NCI-H2171 (cell line): ENCODE measurements around the gene PAH.

Experiments used
- DNase-seq: peaks from one replicate; lab custom pipeline; 2025; lab: John Stamatoyannopoulos, UW

Gene PAH

DNA sequence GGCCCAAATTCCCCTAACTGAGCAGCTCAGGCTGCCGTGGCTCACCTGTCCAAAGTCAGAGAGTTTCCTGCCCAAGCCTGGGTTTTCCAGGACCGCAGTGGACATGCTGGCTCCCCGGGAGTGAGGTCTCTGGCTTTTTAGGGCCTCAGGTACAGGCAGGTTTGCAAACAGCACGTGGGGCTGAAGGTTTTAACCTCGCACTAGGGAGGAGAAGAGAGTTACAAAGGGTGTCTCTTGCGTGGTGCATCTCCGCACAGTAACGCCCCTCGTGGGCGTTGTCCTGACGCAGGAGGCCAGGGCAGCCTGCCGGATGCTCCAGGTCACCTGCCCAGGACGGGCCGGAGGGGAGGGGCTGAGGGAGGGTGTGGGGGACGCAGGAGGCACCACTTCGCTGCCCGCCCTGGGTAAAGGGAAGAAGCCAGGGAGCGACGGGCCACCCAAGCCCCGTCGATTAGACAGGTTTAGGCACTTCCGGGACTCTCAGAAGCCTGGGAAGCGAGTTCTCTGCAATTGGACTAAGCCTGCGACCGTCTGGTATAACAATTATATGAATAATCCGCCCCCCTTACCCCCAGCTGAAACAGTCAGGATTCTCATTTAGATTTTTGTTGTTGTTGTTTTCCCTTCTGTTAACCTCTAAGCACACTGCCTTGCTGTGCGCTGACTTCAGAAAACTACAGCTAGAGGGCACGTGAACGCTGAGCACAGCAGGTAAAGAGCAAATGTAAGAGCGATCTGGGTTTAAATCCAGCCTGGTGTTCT lies at the start of gene PAH:
PAH (minus strand) TSS at position 219 of the 762 bp plus-strand sequence; CDS start at position 105, 114 bp downstream.
- DNase-seq = no peak

DNA sequence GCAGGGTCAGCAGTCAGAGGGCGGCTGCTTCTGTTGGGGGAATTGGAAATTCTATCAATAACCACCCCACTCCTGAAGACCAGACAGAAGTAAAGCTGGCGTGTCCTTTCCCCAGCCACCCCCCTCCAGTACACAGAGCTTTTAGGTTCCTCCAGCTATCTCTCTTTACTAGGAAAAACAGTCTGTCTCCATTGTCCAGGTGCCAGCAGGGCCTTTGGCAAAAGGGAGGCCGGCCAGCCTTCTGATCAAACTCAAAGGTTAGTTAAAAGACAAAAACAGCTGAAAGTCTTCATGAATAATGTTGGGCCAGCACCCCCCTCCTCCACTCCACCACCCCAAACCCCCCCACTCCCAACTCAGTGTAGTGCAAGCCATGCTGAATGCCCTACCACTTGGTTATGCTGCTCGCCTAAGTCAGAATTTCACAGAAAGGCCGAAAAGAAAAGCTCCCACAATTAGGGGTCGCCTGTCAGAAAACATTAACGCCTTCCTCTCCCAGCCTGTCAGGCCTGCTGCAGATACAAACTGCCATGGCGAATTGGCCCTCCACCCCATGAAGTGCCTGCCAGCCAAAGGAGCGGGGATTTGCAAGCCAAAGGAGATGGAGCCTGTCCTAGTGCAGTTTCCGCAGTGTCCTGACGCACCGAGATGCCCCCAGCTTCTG lies 49.3 kb upstream of the PAH start:
- no peak for DNase-seq

DNA sequence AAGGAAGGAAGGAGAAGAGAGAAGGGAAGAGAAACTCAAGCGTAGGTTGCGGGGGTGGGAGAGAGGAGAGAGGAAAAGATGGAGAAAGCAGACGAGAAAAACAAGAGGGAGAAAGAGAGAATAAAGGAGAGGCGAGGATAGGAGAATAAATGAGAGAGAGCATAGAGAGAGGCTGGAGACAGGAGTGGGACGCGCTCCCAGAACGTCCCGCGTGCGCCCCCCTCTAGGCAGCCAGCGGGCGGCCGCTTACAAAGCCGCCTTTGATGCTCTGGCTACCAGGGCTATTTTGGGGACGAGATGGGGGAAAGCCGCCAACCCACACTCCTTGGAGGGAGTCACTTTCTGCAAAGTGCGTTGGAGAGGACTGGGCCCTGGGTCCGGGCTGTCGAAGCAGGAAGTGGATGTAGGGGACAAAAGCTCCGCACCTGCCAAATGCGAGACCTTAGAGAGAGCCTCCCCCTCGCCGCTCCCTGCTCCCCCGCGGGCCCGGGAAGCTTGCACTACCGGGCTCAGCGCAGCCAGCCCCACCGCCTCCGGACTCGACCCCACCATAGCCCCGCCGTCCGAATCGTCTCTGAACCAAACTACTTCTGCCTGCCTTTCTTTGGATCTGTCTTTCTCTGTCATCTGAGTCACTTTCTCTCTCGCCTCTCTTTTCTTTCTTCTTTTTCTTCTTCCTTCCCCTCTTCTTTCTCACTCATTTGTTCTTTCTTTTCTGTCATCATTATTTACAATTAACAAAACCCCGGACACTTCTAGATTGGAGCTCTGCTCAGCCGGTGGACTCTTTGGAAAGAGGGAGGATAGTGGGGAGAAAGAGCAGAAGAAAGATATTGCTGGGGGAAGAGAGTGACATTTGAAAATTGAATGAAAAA lies 48.5 kb upstream of the PAH start:
- no peak for DNase-seq

DNA sequence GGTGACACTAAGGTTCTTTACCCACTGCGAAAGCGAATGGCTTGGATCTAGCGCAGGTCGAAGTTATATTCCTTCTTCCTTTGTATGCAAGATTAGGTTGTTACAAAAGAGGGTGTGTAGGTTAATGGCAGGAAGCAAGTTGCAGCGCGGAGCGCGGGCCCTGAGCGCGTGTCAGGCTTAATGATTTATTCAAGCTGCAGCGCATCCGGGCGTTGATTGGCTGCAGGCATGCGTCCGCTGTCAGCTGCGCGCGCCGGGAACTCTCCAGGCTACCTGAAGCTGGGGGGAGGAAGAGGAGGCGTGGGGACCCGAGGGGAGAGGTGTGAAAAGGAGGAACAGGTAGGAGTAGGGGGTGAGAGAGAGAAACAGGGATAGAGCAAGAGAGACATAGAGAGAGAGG lies 47.8 kb upstream of the PAH start:
- no peak for DNase-seq

DNA sequence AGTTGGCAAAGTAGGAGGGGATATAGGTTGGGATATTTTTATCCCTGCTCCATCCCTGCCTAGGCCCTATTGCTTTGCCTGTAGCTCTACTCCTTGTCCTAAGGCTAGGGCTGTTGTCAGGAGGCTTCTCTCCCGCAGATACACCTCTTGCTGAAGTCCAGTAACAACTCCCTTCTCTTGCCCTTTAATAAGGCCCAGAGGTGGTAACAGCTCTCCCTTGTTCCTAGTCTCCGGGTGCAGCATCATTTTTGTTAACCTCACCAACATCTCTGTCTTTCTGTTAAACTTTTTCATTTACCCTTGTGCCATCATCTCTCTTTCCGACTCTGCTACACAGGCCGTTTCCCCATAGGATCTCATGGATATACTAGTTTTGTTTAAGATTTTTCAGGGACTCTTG lies 46.8 kb upstream of the PAH start:
- DNase-seq = no peak

DNA sequence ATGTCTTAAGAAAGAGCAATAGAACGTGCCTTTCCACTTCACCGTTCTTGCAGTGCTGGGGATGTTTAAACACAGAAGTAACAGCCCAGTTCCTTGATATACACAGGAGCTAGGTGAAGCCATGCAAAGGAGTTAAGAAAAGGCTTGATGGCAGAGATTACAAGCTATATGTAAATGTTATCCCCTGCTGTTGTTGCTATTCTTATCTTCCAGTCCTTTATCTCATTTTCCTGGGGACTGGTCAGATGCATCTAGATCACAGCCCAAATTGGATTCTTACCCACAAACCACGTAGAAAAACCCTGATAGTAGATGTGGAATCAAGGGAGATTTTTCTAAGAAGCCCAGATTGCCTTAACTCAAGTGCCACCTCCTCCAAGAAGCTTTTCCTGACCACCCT lies 45.9 kb upstream of the PAH start:
- no peak for DNase-seq

DNA sequence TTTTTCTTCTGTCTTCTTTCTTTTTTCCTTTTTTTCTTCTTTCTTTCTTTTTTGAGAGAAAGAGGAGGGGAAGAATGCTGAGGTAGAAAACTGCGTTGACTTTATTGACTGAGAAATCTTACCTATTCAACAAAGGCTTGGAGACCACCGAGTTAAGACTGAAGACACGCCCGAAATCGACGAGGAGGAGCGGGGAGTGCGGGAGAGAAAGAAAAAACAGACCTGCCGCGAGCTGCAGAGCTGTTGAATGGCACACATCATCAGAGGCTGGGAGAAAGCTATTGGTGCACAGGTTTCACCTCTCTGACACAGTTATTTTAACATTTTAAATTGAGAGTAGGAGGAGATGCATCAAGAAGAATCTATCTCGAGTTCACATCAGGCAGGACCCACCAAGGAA lies 45.5 kb upstream of the PAH start:
- DNase-seq = no peak

DNA sequence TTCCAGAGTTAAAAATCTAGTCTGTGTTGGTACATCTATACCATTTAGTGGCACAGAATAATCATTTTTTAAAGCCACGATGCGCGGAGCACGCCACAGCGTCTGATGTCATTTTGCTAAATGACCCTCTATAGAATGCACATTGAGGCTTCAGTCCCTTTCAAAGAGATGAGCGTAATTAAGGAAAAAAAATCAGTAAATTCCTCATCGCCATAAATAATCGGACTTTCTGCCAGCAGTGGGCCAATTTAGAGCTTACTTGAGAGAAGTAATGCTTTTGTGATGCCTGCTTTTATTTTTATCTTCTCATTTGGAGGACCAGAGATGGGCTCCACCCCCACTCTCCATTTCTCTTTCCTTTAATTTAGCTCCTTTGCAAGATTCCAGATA lies 44.4 kb upstream of the PAH start:
- no peak for DNase-seq

DNA sequence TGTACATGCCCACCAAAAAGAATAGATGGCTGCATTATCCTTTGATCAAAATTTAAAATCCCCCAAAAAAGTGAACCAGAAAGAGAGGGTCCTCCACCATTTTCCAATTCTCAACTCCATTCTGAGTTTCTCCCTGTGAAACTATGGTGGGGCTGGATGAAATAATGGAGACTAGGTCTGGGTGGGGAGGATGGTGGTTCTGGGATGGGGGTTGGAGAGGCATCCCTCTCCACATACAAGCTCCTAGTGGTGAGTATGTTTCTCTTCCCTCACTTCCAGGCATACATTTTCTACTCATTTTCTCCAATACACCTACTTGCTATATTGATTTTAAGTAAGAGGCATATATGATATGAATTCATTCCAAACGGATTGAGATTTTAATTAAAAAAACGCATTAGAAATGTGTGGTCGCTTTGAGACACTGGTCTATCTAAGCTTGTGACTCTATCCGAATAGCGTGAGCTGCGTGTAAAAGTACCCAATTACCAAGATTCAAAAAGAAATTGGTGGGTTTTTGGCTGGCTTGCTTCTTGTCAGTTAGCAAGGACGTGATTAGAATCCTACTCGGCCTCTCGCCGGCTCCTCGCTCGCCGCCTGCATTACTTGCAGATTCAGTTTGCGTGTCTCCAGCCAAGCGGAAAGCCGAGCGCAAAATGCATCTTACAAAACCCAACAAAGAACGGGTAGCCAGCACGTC lies 43.9 kb upstream of the PAH start:
- peak; percentile 37 for DNase-seq

DNA sequence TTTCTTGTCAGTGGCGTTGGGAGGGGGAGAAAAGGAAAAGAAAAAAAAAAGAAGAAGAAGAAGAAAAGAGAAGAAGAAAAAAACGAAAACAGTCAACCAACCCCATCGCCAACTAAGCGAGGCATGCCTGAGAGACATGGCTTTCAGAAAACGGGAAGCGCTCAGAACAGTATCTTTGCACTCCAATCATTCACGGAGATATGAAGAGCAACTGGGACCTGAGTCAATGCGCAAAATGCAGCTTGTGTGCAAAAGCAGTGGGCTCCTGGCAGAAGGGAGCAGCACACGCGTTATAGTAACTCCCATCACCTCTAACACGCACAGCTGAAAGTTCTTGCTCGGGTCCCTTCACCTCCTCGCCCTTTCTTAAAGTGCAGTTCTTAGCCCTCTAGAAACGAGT lies 42.3 kb upstream of the PAH start:
- no peak for DNase-seq

DNA sequence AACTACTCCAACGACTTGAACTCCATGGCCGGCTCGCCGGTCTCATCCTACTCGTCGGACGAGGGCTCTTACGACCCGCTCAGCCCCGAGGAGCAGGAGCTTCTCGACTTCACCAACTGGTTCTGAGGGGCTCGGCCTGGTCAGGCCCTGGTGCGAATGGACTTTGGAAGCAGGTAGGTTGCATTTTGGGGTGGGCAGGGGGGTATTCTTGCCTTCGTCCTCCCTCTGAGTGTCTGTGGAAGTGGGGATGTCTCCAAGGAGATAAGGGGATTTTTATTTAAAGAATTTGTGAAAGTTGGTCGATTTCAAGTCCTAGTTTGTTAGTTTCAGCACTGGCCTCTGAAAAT lies 41.8 kb upstream of the PAH start:
- no peak for DNase-seq

DNA sequence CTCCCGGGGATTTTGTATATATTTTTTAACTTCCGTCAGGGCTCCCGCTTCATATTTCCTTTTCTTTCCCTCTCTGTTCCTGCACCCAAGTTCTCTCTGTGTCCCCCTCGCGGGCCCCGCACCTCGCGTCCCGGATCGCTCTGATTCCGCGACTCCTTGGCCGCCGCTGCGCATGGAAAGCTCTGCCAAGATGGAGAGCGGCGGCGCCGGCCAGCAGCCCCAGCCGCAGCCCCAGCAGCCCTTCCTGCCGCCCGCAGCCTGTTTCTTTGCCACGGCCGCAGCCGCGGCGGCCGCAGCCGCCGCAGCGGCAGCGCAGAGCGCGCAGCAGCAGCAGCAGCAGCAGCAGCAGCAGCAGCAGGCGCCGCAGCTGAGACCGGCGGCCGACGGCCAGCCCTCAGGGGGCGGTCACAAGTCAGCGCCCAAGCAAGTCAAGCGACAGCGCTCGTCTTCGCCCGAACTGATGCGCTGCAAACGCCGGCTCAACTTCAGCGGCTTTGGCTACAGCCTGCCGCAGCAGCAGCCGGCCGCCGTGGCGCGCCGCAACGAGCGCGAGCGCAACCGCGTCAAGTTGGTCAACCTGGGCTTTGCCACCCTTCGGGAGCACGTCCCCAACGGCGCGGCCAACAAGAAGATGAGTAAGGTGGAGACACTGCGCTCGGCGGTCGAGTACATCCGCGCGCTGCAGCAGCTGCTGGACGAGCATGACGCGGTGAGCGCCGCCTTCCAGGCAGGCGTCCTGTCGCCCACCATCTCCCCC lies 41.2 kb upstream of the PAH start:
- peak; percentile 55 for DNase-seq

DNA sequence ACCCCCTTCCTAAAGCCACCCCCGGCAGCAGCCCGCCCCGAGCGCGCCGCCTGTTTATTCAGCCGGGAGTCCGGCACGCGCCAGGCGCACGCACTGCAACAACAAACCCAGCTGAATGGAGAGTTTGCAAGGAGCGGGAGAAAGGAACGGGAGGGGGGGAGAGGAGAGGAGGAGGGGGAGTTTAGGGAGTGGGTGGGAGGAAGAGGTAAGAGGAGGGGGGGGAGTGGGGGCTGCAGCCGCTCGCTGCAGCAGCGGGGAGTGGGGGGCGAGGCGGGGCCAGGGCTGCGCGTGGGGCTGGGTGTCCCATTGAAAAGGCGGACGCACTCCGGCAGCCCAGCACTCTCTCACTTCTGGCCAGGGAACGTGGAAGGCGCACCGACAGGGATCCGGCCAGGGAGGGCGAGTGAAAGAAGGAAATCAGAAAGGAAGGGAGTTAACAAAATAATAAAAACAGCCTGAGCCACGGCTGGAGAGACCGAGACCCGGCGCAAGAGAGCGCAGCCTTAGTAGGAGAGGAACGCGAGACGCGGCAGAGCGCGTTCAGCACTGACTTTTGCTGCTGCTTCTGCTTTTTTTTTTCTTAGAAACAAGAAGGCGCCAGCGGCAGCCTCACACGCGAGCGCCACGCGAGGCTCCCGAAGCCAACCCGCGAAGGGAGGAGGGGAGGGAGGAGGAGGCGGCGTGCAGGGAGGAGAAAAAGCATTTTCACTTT lies 40.5 kb upstream of the PAH start, which contains the start of gene ASCL1:
ASCL1 (plus strand) TSS at position 336 of the 712 bp plus-strand sequence. CDS start 571 bp downstream, outside the sequence.
- DNase-seq = peak; percentile 50

DNA sequence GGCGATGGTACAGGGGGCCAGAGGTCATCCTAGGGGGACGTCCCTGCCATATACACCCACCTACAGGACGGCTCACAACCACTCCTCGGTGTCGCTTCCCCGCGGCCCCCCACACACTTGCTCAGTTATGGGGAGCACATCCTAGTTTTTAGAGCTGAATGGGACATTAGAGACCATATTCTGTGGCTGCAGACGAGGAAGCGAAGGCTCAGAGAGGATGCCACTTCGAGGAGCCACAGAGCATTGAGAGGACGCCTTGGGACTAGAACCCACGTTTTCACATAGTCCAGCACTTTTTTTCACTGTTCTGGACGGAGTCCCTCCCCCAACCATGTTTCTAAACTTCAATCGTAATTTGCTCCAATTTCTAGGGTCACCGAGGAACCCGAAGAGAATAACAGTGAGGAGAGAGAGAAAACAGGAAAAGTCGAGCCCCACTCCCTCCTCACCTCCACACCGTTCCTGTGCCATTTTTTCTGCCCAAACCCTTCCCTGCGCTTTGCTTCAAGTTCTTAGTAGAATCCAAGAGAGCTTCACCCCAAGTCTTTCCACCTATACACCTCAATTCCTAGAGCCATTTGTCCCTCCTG lies 39.8 kb upstream of the PAH start:
- DNase-seq = no peak

DNA sequence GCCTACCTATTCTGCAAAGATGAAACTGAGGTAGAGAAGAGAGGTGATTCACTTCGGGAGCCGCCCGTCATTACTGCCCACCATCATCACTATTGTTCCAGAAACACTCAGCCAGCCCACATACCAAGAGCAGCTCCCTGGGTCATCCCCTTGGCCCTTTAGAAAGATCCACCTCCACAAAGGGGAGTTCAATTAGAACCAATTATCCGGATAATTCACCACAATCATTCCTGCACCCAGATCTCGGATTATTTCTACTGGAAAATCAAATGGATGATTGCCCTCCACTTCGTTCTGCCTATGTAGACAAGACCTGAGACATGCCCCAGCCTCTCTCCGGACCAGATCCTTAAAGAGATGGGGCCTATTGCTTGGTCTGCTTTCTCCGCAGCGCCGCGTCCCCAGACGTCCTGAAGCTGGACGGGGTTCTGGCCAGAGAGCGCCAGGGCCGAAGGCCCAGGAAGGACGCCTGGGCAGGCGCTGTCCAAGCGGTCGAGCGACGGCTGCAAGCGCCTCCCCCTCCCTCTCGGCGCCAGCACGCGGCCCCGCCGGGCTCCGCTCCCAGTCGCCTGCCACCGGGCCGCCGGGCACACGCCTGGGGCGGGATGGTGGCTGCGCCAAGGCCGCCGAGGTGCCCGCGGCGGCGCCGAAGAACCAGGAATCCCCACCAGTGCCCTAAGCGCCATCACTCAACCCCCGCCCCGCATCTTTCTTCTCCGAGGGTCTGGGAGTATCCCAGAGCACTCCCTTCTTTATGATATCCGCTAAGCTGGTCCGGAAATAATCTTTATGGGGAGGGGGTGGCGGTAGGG lies 39.1 kb upstream of the PAH start:
- no peak for DNase-seq

DNA sequence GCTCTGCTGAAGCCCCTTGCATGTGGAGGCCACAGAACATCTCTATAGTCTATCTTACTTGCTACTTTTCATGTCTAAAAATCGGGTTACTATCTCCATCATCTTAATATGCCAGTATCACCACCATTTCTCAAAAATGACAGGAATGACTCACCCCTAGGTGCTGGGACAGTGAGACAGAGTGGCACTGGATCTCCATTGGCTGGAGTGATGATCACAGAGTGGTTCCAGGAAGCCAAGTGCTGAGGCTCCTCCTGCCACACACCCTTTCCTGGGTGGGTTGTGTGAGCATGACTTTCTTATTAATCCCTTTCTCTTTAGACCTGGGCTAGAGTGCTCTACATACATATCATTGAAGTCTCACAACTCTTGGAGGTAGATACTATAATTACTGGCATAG lies 37.1 kb upstream of the PAH start:
- DNase-seq = no peak

DNA sequence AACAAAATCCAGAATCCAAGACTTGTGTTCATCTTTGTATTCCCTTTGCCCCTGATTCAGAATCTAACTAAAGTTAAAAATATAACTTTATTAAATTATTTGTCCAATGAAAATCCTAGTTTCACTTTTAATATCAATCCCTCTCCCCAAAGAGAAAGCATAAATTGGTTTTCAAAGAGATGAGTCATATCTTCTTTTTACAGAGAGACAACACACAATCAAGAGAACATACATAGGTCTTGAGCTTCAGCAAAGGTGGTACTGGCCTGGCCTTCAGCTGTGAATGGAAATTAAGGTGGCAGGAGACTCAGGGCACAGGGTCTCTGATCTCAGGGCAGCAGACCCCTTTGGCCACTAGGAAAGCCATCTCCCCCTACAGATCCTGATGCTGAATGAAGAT lies 36.2 kb upstream of the PAH start:
- DNase-seq = no peak

DNA sequence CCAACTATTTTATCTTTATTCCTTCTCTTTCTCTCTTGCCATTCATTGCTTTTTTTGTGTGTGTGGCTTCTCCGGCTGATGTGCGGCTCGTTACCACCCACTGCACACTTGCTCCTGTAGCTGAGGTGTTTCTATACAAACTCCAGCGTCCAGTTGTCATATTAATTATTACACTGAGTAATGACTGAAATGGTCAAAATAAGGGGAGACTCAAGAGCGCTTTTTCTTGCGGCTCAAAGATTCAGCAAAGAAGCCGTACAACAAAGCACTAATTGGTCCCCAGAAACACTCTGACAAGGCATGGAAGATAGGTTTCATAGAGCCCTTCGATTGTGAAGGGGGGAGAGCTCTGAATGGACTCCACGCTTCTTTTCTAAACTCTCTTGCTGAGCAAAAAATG lies 34.8 kb upstream of the PAH start:
- DNase-seq = no peak

DNA sequence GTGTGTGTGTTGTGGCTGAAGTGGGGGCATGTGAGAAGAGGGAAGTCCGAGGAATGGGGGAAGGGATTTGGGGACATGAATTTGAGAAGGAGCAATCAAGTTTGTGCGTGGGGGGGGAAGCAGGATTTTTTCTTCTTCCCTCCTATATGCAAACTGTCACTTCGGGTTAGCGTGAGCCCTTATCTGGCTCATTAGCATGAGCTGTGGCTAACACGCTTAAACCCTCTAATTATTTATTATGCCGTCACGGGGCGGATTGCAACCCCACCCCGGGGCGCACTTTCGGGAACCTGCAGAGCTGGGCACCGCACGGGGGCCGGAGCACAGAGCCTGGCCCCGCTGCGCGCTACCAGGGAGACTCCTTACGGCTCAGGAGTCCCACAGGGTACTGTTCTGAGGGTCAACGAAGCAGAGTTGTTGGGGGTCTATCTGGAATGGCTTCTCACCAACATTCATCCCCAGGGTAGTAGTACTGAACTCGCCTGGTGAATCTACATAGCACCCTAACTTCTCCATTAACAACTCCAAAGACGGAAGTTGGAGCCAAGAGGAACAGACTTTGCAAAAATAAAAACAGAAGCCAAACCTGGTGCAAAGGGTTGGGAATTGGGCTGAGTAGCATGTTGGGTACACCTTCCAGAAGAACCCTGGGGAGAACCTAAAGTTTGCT lies 34.0 kb upstream of the PAH start:
- DNase-seq = no peak
